ENCODE measurements around the gene LNX2.

DNA sequence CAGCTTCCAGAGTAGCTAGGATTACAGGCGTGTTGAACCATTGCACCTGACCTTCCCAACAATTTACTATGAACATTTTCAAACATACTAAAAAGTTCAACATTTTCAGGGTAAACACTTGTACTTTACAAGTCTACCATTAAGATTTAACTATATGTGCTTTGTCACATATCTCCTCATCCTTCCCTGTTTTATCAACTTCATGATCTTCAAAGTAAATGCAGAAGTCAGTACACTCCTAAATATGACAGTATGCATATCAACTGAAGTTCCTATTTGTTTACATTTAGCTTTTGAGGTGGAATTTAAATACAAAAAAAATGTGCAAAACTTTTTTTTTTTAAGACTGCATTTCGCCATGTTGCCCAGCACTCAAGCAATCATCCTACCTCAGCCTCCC, 18.5 kb downstream of the LNX2 start:
- TF ChIP-seq, protein P1, sequence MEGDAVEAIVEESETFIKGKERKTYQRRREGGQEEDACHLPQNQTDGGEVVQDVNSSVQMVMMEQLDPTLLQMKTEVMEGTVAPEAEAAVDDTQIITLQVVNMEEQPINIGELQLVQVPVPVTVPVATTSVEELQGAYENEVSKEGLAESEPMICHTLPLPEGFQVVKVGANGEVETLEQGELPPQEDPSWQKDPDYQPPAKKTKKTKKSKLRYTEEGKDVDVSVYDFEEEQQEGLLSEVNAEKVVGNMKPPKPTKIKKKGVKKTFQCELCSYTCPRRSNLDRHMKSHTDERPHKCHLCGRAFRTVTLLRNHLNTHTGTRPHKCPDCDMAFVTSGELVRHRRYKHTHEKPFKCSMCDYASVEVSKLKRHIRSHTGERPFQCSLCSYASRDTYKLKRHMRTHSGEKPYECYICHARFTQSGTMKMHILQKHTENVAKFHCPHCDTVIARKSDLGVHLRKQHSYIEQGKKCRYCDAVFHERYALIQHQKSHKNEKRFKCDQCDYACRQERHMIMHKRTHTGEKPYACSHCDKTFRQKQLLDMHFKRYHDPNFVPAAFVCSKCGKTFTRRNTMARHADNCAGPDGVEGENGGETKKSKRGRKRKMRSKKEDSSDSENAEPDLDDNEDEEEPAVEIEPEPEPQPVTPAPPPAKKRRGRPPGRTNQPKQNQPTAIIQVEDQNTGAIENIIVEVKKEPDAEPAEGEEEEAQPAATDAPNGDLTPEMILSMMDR (conservative IDR thresholded peaks at IDR 0.05; ENCODE audit: low read length) = no peak
- no peak for TF ChIP-seq EZH2phosphoT487 (IDR thresholded peaks at IDR 0.05; ENCODE audit: borderline replicate concordance)

All from Loucy (cell line).